Fibroblast of lung (primary cell): ENCODE results near the gene SIM1. TPM values are rescaled to one million over a fixed set of nuclear protein-coding genes. Genes with fewer than 3 reads are reported as not detected.

Experiments used
- DNase-seq, 2 donors: peaks; one replicate each; pipeline versions ENCODE4 v3.0.0 to v3.0.0-alpha.2; 2010; ENCODE audit warnings: low read depth in 2 of 2
- H2AFZ ChIP-seq: 2 replicates; pipeline ENCODE4 v1.5.1; 2012; ENCODE audit warnings: low read length, control low read depth, inconsistent platforms
- H3K27ac ChIP-seq: 2 replicates; pipeline ENCODE4 v1.5.1; 2011; ENCODE audit warnings: low read length, control low read depth; ENCODE audit not compliant: insufficient read depth
- H3K27me3 ChIP-seq: 2 replicates; pipeline ENCODE4 v1.5.1; 2011; ENCODE audit warnings: mild to moderate bottlenecking, low read length; ENCODE audit not compliant: control insufficient read depth, insufficient read depth
- H3K36me3 ChIP-seq: 2 replicates; pipeline ENCODE4 v1.5.1; 2011; ENCODE audit warnings: low read length; ENCODE audit not compliant: control insufficient read depth, insufficient read depth
- H3K4me1 ChIP-seq: 2 replicates; pipeline ENCODE4 v1.5.1; 2011; ENCODE audit warnings: low read length; ENCODE audit not compliant: control insufficient read depth, insufficient read depth; ENCODE audit errors: extremely low read depth
- H3K4me2 ChIP-seq: 2 replicates; pipeline ENCODE4 v1.5.1; 2011; ENCODE audit warnings: low read length, control low read depth; ENCODE audit not compliant: insufficient read depth; ENCODE audit errors: extremely low read depth
- H3K4me3 ChIP-seq, 4 experiments: fragments of 200-600 bp in 1 of 4; sonication (generic) in 1 of 4; replicated peaks in 1 of 4; 2 replicates each; pipeline ENCODE4 v1.5.1; 2011 to 2016; ENCODE audit warnings: low read length in 4 of 4, low read depth in 3 of 4, mild to moderate bottlenecking in 3 of 4, control low read depth in 2 of 4, inconsistent platforms in 1 of 4, mixed read lengths in 1 of 4; ENCODE audit not compliant: insufficient read depth in 1 of 4; ENCODE audit errors: control extremely low read depth in 1 of 4
- H3K79me2 ChIP-seq: 2 replicates; pipeline ENCODE4 v1.5.1; 2012; ENCODE audit warnings: mild to moderate bottlenecking, low read length, inconsistent platforms; ENCODE audit not compliant: control insufficient read depth, insufficient read depth
- H3K9ac ChIP-seq: 2 replicates; pipeline ENCODE4 v1.5.1; 2011; ENCODE audit warnings: mild to moderate bottlenecking, low read length, control low read depth; ENCODE audit not compliant: insufficient read depth
- H3K9me3 ChIP-seq: 2 replicates; pipeline ENCODE4 v1.5.1; 2012; ENCODE audit warnings: low read depth, low read length; ENCODE audit not compliant: control insufficient read depth, insufficient read depth
- H4K20me1 ChIP-seq: 2 replicates; pipeline ENCODE4 v1.5.1; 2011; ENCODE audit warnings: low read length; ENCODE audit not compliant: control insufficient read depth, insufficient read depth; ENCODE audit errors: extremely low read depth
- CTCF ChIP-seq, 2 donors: IDR thresholded peaks in 1 of 2; conservative IDR thresholded peaks in 1 of 2; 1 replicate in 1 of 2; 2 replicates in 1 of 2; pipeline ENCODE4 v1.5.1; 2011 to 2012; ENCODE audit warnings: low read length in 2 of 2, control low read depth in 1 of 2, inconsistent platforms in 1 of 2, low read depth in 1 of 2, mild to moderate bottlenecking in 1 of 2
- EZH2 ChIP-seq: IDR thresholded peaks from 2 replicates; pipeline ENCODE4 v1.5.1; 2012; ENCODE audit warnings: low read length, control low read depth, mild to moderate bottlenecking; ENCODE audit errors: missing control alignments
- polyA plus RNA-seq, 2 donors: library from polyadenylated mRNA; depleted of rRNA in 1 of 2; stranded (reverse) in 1 of 2; unstranded in 1 of 2; fragments of >200 nt; gene quantifications; 2 replicates each; pipeline ENCODE4 v1.2.1, GENCODE V29; 2011 to 2012; ENCODE audit warnings: missing spikeins in 1 of 2
- total RNA-seq: library from RNA; depleted of rRNA; stranded (reverse); fragments of >200 nt; gene quantifications from 2 replicates; pipeline ENCODE4 v1.2.1, GENCODE V29; 2014

Gene SIM1
- total and polyA plus RNA-seq, 2 donors (not counting 1 experiment from before 2014, with no cell fraction given): not detected

DNA sequence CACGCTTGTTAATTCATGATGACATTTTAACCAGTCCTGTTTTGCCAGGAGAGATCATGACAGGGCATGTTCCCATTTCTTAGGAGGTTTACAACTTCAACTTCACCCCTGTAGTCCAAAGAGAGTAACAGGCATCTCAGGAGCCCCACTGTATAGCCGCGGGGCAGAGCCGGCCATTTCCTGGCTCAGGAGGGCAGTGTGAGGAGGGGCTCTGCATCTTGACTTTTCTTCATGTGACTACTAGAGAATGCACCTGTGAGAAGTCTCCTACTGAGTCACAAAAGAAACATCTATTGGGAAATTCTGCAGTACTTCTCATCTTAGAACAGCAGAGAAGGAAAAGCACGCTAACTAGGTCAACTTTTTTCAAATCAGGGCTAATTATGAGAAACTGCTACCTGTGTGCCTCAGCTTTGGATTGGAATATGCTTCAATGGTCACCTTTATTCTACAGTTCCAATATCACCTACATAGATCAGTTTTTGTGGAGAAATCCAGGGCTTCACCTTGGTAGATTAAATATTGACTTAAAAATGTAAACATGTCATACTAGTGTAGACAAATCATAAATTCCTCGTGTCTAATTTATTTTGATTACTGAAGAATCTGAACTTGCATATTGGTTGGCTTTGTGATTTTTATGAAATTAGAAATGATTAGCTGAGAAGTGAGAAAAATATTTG lies 28.6 kb upstream of the SIM1 start:
- no peaks in the 10 kb centered on the region for H4K20me1 ChIP-seq
- DNase-seq: no peak
- no peak overlapping the region for H3K4me3 ChIP-seq
- no peaks in the 10 kb centered on the region for H3K36me3 ChIP-seq
- peaks cover 11% of the 10 kb centered on the region for H3K27me3 ChIP-seq
- H3K27ac ChIP-seq: no peak overlapping the region
- TF ChIP-seq EZH2: no peak
- TF ChIP-seq CTCF (conservative IDR thresholded peaks at IDR 0.05 in 1 of 2, IDR thresholded peaks at IDR 0.05 in 1 of 2; ENCODE audit: low read depth in 1 of 2, low read length in 2 of 2): no peak
- no peaks in the 10 kb centered on the region for H3K9me3 ChIP-seq
- H2AFZ ChIP-seq: no peak overlapping the region
- H3K9ac ChIP-seq: no peak overlapping the region
- H3K4me1 ChIP-seq: no peaks in the 10 kb centered on the region
- H3K79me2 ChIP-seq: no peaks in the 10 kb centered on the region
- no peak overlapping the region for H3K4me2 ChIP-seq

- Histone ChIP-seq H3K4me3 (no peak overlapping the region), H4K20me1 (no peaks in the 10 kb centered on the region), H3K79me2 (no peaks in the 10 kb centered on the region), H3K4me1 (no peaks in the 10 kb centered on the region), H2AFZ (no peak overlapping the region), H3K9ac (no peak overlapping the region), H3K9me3 (no peaks in the 10 kb centered on the region), H3K4me2 (no peak overlapping the region), H3K27ac (no peak overlapping the region), H3K27me3 (peaks cover 17% of the 10 kb centered on the region), H3K36me3 (no peaks in the 10 kb centered on the region)
- no peak for DNase-seq
- TF ChIP-seq EZH2: no peak
These were observed 27.4 kb upstream of the SIM1 start for GRCh38 chr6:100491952-100492670.

DNA sequence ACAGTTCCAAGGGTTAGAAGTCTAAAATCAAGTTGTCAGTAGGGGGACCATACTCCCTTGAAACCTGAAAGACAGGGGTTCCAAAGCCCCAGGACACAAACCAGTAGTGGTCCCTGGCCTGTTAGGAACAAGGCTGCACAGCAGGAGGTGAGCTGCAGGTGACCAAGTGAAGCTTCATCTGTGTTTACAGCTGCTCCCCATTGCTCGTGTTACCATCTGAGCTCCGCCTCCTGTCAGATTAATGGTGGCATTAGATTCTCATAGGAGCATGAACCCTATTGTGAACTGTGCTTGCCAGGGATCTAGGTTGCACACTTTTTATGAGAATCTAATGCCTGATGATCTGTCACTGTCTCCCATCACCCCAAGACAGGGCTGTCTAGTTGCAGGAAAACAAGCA lies 25.3 kb upstream of the SIM1 start:
- TF ChIP-seq EZH2 (no peak), CTCF (conservative IDR thresholded peaks at IDR 0.05 in 1 of 2, IDR thresholded peaks at IDR 0.05 in 1 of 2; ENCODE audit: low read depth in 1 of 2, low read length in 2 of 2) (no peak)
- no peak for DNase-seq
- H3K4me1 ChIP-seq: no peaks in the 10 kb centered on the region

More for the DNA sequence above, 25.3 kb upstream of the SIM1 start:
- Histone ChIP-seq H3K4me2 (no peak overlapping the region), H3K27ac (no peak overlapping the region), H3K9me3 (no peaks in the 10 kb centered on the region), H3K79me2 (no peaks in the 10 kb centered on the region), H3K36me3 (no peaks in the 10 kb centered on the region), H3K4me3 (no peak overlapping the region), H3K9ac (no peak overlapping the region), H3K27me3 (peaks cover 17% of the 10 kb centered on the region), H4K20me1 (no peaks in the 10 kb centered on the region), H2AFZ (no peak overlapping the region)
